OCI-LY3 (cell line): Measurements from ENCODE around the gene CFAP161.

Source experiments
- H2AFZ ChIP-seq: fragments of 200-600, 300-600 bp; shearing (Covaris generic); 2 replicates; pipeline ENCODE4 v1.6.0; 2014; ENCODE audit warnings: antibody characterized with exemption, low read depth, low read length
- H3K27ac ChIP-seq: fragments of 200-600, 300-600 bp; sonication (generic); 2 replicates; pipeline ENCODE4 v1.5.1; 2014; ENCODE audit warnings: mild to moderate bottlenecking, low read length, moderate library complexity, mixed read lengths
- H3K27me3 ChIP-seq: fragments of 200-600, 300-600 bp; sonication (generic); 2 replicates; pipeline ENCODE4 v1.6.1; 2014; ENCODE audit warnings: low read depth, low read length, mixed read lengths
- H3K36me3 ChIP-seq: fragments of 200-600, 300-600 bp; sonication (generic); replicated peaks from 2 replicates; pipeline ENCODE3; 2014; ENCODE audit warnings: low read depth, low read length, mixed read lengths
- H3K4me1 ChIP-seq: fragments of 300-600, 200-600 bp; sonication (generic); 2 replicates; pipeline ENCODE4 v1.6.1; 2014; ENCODE audit warnings: low read length, mixed read lengths
- H3K4me2 ChIP-seq: fragments of 200-600, 300-600 bp; sonication (generic); 2 replicates; pipeline ENCODE4 v1.6.1; 2014; ENCODE audit warnings: low read length, mixed read lengths
- H3K4me3 ChIP-seq: fragments of 300-600, 200-600 bp; sonication (generic); 2 replicates; pipeline ENCODE4 v1.5.1; 2014; ENCODE audit warnings: antibody characterized with exemption, mild to moderate bottlenecking, low read length, moderate library complexity
- H3K79me2 ChIP-seq: fragments of 300-600, 200-600 bp; shearing (Covaris generic); 2 replicates; pipeline ENCODE4 v1.6.1; 2014; ENCODE audit warnings: mild to moderate bottlenecking, low read length, mixed read lengths
- H3K9ac ChIP-seq: fragments of 300-600, 200-600 bp; shearing (Covaris generic); 2 replicates; pipeline ENCODE4 v1.6.0; 2014; ENCODE audit warnings: mild to moderate bottlenecking, low read length, moderate library complexity
- H3K9me3 ChIP-seq: fragments of 200-600, 300-600 bp; shearing (Covaris generic); 2 replicates; pipeline ENCODE4 v1.6.1; 2014; ENCODE audit warnings: low read length, mixed read lengths; ENCODE audit not compliant: insufficient read depth
- H4K20me1 ChIP-seq: fragments of 200-600, 300-600 bp; sonication (generic); 2 replicates; pipeline ENCODE4 v1.6.1; 2016; ENCODE audit warnings: low read length, mixed read lengths; ENCODE audit not compliant: insufficient read depth
- EZH2phosphoT487 ChIP-seq: fragments of 200-600 bp; shearing (Covaris generic); IDR thresholded peaks from 2 replicates; pipeline ENCODE4 v1.6.1; 2018; ENCODE audit warnings: antibody characterized with exemption, mixed run types, low read depth
- TF ChIP-seq, protein P1 (sequence below): fragments of 200-600, 300-600 bp; sonication (generic); IDR thresholded peaks from 2 replicates; pipeline ENCODE4 v1.5.1; 2014; ENCODE audit warnings: antibody characterized with exemption, low read length, low read depth

The CFAP161 gene, protein sequence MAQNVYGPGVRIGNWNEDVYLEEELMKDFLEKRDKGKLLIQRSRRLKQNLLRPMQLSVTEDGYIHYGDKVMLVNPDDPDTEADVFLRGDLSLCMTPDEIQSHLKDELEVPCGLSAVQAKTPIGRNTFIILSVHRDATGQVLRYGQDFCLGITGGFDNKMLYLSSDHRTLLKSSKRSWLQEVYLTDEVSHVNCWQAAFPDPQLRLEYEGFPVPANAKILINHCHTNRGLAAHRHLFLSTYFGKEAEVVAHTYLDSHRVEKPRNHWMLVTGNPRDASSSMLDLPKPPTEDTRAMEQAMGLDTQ

GRCh38 chr15:81133782-81134461 lies at the start of gene CFAP161:
CFAP161 (plus strand) TSS chr15:81134270; CDS start chr15:81134330, 60 bp downstream.
- Histone ChIP-seq H3K27ac (no peak within 1 kb of the TSS), H3K79me2 (no peaks in the 10 kb centered on the region), H3K4me2 (no peak within 1 kb of the TSS), H3K36me3 (no peaks in the 10 kb centered on the region), H3K9me3 (peaks cover 4% of the 10 kb centered on the region; the same call in 1 of the 2 replicates), H3K27me3 (no peaks in the 10 kb centered on the region), H3K9ac (no peak within 1 kb of the TSS), H4K20me1 (no peaks in the 10 kb centered on the region), H2AFZ (no peak within 1 kb of the TSS), H3K4me3 (no peak within 1 kb of the TSS), H3K4me1 (peaks cover 6% of the 10 kb centered on the region; the same call in 1 of the 2 replicates)
- TF ChIP-seq, protein P1, sequence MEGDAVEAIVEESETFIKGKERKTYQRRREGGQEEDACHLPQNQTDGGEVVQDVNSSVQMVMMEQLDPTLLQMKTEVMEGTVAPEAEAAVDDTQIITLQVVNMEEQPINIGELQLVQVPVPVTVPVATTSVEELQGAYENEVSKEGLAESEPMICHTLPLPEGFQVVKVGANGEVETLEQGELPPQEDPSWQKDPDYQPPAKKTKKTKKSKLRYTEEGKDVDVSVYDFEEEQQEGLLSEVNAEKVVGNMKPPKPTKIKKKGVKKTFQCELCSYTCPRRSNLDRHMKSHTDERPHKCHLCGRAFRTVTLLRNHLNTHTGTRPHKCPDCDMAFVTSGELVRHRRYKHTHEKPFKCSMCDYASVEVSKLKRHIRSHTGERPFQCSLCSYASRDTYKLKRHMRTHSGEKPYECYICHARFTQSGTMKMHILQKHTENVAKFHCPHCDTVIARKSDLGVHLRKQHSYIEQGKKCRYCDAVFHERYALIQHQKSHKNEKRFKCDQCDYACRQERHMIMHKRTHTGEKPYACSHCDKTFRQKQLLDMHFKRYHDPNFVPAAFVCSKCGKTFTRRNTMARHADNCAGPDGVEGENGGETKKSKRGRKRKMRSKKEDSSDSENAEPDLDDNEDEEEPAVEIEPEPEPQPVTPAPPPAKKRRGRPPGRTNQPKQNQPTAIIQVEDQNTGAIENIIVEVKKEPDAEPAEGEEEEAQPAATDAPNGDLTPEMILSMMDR = no peak
- no peak for TF ChIP-seq EZH2phosphoT487

GRCh38 chr15:81084716-81085115 lies 49.4 kb upstream of the CFAP161 start:
- TF ChIP-seq, protein P1 = no peak
- no peak for TF ChIP-seq EZH2phosphoT487
- no peak overlapping the region for H3K27ac ChIP-seq
- H2AFZ ChIP-seq = no peak overlapping the region
- H3K79me2 ChIP-seq = no peaks in the 10 kb centered on the region
- no peak overlapping the region; the same call in 1 of the 2 replicates for H3K4me2 ChIP-seq
- no peaks in the 10 kb centered on the region for H4K20me1 ChIP-seq
- peaks cover 15% of the 10 kb centered on the region for H3K4me1 ChIP-seq
- no peak overlapping the region for H3K9ac ChIP-seq
- H3K4me3 ChIP-seq = no peak overlapping the region
- no peaks in the 10 kb centered on the region for H3K9me3 ChIP-seq
- peaks cover 13% of the 10 kb centered on the region for H3K27me3 ChIP-seq
- no peaks in the 10 kb centered on the region for H3K36me3 ChIP-seq

- Histone ChIP-seq H3K36me3 (no peaks in the 10 kb centered on the region), H3K27me3 (peaks cover 18% of the 10 kb centered on the region), H3K4me2 (peak overlapping the region; percentile 25), H4K20me1 (no peaks in the 10 kb centered on the region), H3K4me1 (peaks cover 15% of the 10 kb centered on the region), H3K79me2 (no peaks in the 10 kb centered on the region), H3K9ac (no peak overlapping the region), H3K9me3 (no peaks in the 10 kb centered on the region), H2AFZ (no peak overlapping the region), H3K27ac (no peak overlapping the region), H3K4me3 (no peak overlapping the region)
- TF ChIP-seq, protein P1 = no peak
- no peak for TF ChIP-seq EZH2phosphoT487
These were observed 48.9 kb upstream of the CFAP161 start for GRCh38 chr15:81085213-81085612.

GRCh38 chr15:81085898-81086297 lies 48.2 kb upstream of the CFAP161 start:
- H3K36me3 ChIP-seq = no peaks in the 10 kb centered on the region
- no peak overlapping the region for H3K4me2 ChIP-seq
- TF ChIP-seq, protein P1 = no peak
- TF ChIP-seq EZH2phosphoT487 = no peak
- H3K4me3 ChIP-seq = no peak overlapping the region
- no peaks in the 10 kb centered on the region for H4K20me1 ChIP-seq
- H3K9me3 ChIP-seq = no peaks in the 10 kb centered on the region
- H3K27ac ChIP-seq = no peak overlapping the region
- no peak overlapping the region for H3K9ac ChIP-seq
- H3K4me1 ChIP-seq = peaks cover 15% of the 10 kb centered on the region
- peaks cover 22% of the 10 kb centered on the region for H3K27me3 ChIP-seq
- no peak overlapping the region for H2AFZ ChIP-seq
- no peaks in the 10 kb centered on the region for H3K79me2 ChIP-seq
